Sigmoid colon (tissue), 3 donors: ENCODE results near the gene RPL37A.

ENCODE experiments used
- POLR2A ChIP-seq, 2 donors: fragments of 450-650 bp; IDR thresholded peaks; one replicate each; pipeline ENCODE4 v1.6.1; 2016; ENCODE audit warnings: antibody characterized with exemption in 2 of 2, mild to moderate bottlenecking in 2 of 2, moderate library complexity in 2 of 2
- TF ChIP-seq, protein P1 (sequence below), 4 experiments: fragments of 450-650 bp in 3 of 4; fragments of 200-600 bp in 1 of 4; IDR thresholded peaks; one replicate each; pipeline ENCODE4 v1.5.1; 2016 to 2019; ENCODE audit warnings: antibody characterized with exemption in 4 of 4, mild to moderate bottlenecking in 3 of 4, moderate library complexity in 2 of 4

DNA sequence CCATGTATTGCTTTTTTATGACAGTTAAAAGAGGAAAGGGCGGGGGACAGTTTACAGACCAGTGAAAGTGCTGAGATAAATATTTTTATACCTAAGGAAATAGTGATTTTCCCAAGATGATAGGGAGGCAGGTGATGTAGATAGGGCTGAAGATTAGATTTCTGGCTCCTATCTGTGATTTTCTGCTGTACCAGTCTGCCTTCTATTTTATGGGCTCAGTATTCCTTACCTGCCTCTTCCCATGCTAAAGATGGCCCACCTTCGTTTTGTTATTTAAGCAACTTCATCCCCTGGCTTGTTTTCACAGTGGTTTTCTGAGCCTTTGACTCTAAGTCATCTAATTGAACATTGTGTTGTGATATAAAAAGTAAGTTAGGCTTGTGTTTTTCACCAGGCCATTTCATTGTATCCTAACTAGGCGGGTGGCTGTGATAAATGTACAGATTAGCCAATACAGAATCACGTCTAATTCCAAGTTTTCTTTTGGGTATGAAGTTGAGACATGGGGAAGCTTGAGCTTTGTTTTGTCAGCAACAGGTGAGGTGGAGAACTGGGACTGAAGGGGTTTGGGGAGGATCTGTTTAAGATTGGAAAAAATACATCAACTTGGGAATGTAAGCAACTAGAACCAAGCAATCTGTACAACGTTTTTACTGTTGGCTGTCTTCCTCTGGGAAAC is 5.2 kb downstream of the RPL37A start:
- TF ChIP-seq, protein P1, sequence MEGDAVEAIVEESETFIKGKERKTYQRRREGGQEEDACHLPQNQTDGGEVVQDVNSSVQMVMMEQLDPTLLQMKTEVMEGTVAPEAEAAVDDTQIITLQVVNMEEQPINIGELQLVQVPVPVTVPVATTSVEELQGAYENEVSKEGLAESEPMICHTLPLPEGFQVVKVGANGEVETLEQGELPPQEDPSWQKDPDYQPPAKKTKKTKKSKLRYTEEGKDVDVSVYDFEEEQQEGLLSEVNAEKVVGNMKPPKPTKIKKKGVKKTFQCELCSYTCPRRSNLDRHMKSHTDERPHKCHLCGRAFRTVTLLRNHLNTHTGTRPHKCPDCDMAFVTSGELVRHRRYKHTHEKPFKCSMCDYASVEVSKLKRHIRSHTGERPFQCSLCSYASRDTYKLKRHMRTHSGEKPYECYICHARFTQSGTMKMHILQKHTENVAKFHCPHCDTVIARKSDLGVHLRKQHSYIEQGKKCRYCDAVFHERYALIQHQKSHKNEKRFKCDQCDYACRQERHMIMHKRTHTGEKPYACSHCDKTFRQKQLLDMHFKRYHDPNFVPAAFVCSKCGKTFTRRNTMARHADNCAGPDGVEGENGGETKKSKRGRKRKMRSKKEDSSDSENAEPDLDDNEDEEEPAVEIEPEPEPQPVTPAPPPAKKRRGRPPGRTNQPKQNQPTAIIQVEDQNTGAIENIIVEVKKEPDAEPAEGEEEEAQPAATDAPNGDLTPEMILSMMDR (IDR thresholded peaks at IDR 0.05): no peak
- no peak for TF ChIP-seq POLR2A (IDR thresholded peaks at IDR 0.05)
